Panc1 (cell line): ENCODE data around the gene POLD3. TPM values are rescaled to one million over a fixed set of nuclear protein-coding genes. Genes with fewer than 3 reads are reported as not detected.

Source experiments
- ATAC-seq: fragments of 200-7000 bp; cut with Tn5 transposase; 2 replicates; pipeline ENCODE4 v1.9.1; 2020; ENCODE audit warnings: mild to moderate bottlenecking, moderate library complexity
- BruUV-seq: library from RNA; stranded (reverse); fragments of 400-500 nt; replicated peaks from 2 replicates; lab custom pipeline; 2021; lab: Mats Ljungman, UMichigan
- CTCF ChIA-PET: fragments of 300-600 bp; sonication (Branson Sonifier 250); formaldehyde crosslinking; loops from one replicate; lab custom pipeline; 2022; ENCODE audit warnings: antibody characterized with exemption; lab: Charles Lee
- POLR2A ChIA-PET: fragments of 300-600 bp; sonication (Branson Sonifier 250); formaldehyde crosslinking; loops from one replicate; lab custom pipeline; 2022; ENCODE audit warnings: antibody characterized with exemption; lab: Charles Lee
- DNase-seq: peaks from one replicate; pipeline ENCODE4 v3.0.0-alpha.2; 2010; ENCODE audit warnings: low read depth, low spot score
- H3K27ac ChIP-seq: 2 replicates; pipeline ENCODE4 v1.5.1; 2011; ENCODE audit warnings: mild to moderate bottlenecking, low read length, inconsistent platforms
- H3K27me3 ChIP-seq: fragments of 200-500 bp; sonication (Bioruptor generic); 2 replicates; pipeline ENCODE4 v1.6.0; 2014; ENCODE audit warnings: low read length, inconsistent platforms; ENCODE audit not compliant: control insufficient read depth, insufficient read depth
- H3K36me3 ChIP-seq: fragments of 200-500 bp; sonication (Bioruptor generic); 2 replicates; pipeline ENCODE4 v1.5.1; 2014; ENCODE audit warnings: inconsistent platforms, mild to moderate bottlenecking, low read length, moderate library complexity; ENCODE audit not compliant: control insufficient read depth, insufficient read depth
- H3K4me1 ChIP-seq: 2 replicates; pipeline ENCODE4 v1.5.1; 2011; ENCODE audit warnings: inconsistent platforms, mild to moderate bottlenecking, low read length, moderate library complexity; ENCODE audit not compliant: control insufficient read depth, insufficient read depth
- H3K4me3 ChIP-seq, 2 experiments: 2 replicates each; pipeline ENCODE4 v1.5.1; 2011 to 2012; ENCODE audit warnings: low read depth in 2 of 2, low read length in 2 of 2, mild to moderate bottlenecking in 2 of 2, inconsistent platforms in 1 of 2, moderate library complexity in 1 of 2
- H3K9me3 ChIP-seq: fragments of 200-500 bp; sonication (Bioruptor generic); 2 replicates; pipeline ENCODE4 v1.5.1; 2014; ENCODE audit warnings: low read depth, mild to moderate bottlenecking, inconsistent platforms, low read length, moderate library complexity; ENCODE audit not compliant: control insufficient read depth, insufficient read depth
- CTCF ChIP-seq: fragments of 450-650 bp; IDR thresholded peaks from 2 replicates; pipeline ENCODE4 v1.5.1; 2017; ENCODE audit warnings: mild to moderate bottlenecking
- POLR2AphosphoS5 ChIP-seq: IDR thresholded peaks from 2 replicates; pipeline ENCODE4 v1.6.1; 2012; ENCODE audit warnings: mild to moderate bottlenecking, low read depth, low read length, moderate library complexity
- REST ChIP-seq, 2 experiments: IDR thresholded peaks; 2 replicates each; pipeline ENCODE4 v1.6.1; 2011 to 2012; ENCODE audit warnings: low read depth in 2 of 2, control low read depth in 1 of 2, low read length in 1 of 2, mild to moderate bottlenecking in 1 of 2, moderate library complexity in 1 of 2; ENCODE audit not compliant: insufficient read depth in 1 of 2
- SIN3A ChIP-seq: IDR thresholded peaks from 2 replicates; pipeline ENCODE4 v1.6.1; 2012; ENCODE audit warnings: low read depth, mild to moderate bottlenecking, low read length, moderate library complexity, borderline replicate concordance; ENCODE audit not compliant: insufficient read depth
- TCF7L2 ChIP-seq: IDR thresholded peaks from 2 replicates; pipeline ENCODE4 v1.6.1; 2011; ENCODE audit warnings: mild to moderate bottlenecking, low read depth, low read length, inconsistent platforms
- in situ Hi-C: cut with HindIII; loops from 2 replicates; pipeline ENCODE4 v1.10.0; 2016; ENCODE audit warnings: low sequenced_read_pairs, low pct_unique_long_range_greater_than_20kb
- intact Hi-C: fragments of 100-400 bp; cut with micrococcal nuclease; formaldehyde crosslinking; loops from one replicate; pipeline ENCODE4 v1.10.0; 2022; ENCODE audit not compliant: unreplicated experiment
- total RNA-seq: library from RNA; stranded (reverse); gene quantifications from one replicate; pipeline ENCODE4 v1.2.1, GENCODE V29; 2021; ENCODE audit not compliant: unreplicated experiment

Gene POLD3
- total RNA-seq, 1 experiment from 2014 or later = 31.7 TPM

- no peaks in the 10 kb centered on the region; the same call in 1 of the 2 replicates for H3K27me3 ChIP-seq
- no peak for DNase-seq
- no TSS peak for BruUV-seq
- no peak for TF ChIP-seq SIN3A
- no peak for TF ChIP-seq POLR2AphosphoS5
- no peak for TF ChIP-seq TCF7L2
- TF ChIP-seq REST (IDR thresholded peaks at IDR 0.05; ENCODE audit: insufficient read depth in 1 of 2, low read depth in 2 of 2, low read length in 1 of 2) = no peak
- no peak for TF ChIP-seq CTCF
- no peaks in the 10 kb centered on the region for H3K36me3 ChIP-seq
- H3K9me3 ChIP-seq = no peaks in the 10 kb centered on the region
- ATAC-seq = no peak
- POLR2A ChIA-PET = no interaction called here
- intact Hi-C loops (no loop called here), in situ Hi-C loops (no loop called here)
- no peaks in the 10 kb centered on the region for H3K4me1 ChIP-seq
- CTCF ChIA-PET = no interaction called here
- no peak overlapping the region for H3K27ac ChIP-seq
- no peak overlapping the region for H3K4me3 ChIP-seq
These were observed 17.8 kb upstream of the POLD3 start for GRCh38 chr11:74574563-74574962.

- H3K4me3 ChIP-seq = no peak overlapping the region
- H3K36me3 ChIP-seq = no peaks in the 10 kb centered on the region
- BruUV-seq = no TSS peak
- H3K27ac ChIP-seq = no peak overlapping the region
- H3K4me1 ChIP-seq = no peaks in the 10 kb centered on the region
- no peaks in the 10 kb centered on the region for H3K9me3 ChIP-seq
- ATAC-seq (no peak), DNase-seq (no peak)
- ChIA-PET CTCF (no interaction called here), POLR2A (no interaction called here)
- in situ Hi-C loops (no loop called here), intact Hi-C loops (no loop called here)
- TF ChIP-seq TCF7L2 (no peak), SIN3A (no peak), CTCF (no peak), REST (IDR thresholded peaks at IDR 0.05; ENCODE audit: insufficient read depth in 1 of 2, low read depth in 2 of 2, low read length in 1 of 2) (no peak), POLR2AphosphoS5 (no peak)
- H3K27me3 ChIP-seq = no peaks in the 10 kb centered on the region; the same call in 1 of the 2 replicates
These were observed 16.4 kb upstream of the POLD3 start for GRCh38 chr11:74575999-74576398.
